H1 (cell line): ENCODE results near the gene GAB3. TPM values are rescaled to one million over a fixed set of nuclear protein-coding genes. Genes with fewer than 3 reads are reported as not detected.

Source experiments
- CHD1 ChIP-seq: IDR thresholded peaks from 2 replicates; pipeline ENCODE4 v1.6.1; 2012; ENCODE audit warnings: low read depth, low read length, improper control_type of control experiment
- KDM1A ChIP-seq: fragments of 200-600, 300-600 bp; sonication (generic); IDR thresholded peaks from 2 replicates; pipeline ENCODE4 v1.7.1; 2016; ENCODE audit warnings: mild to moderate bottlenecking, low read length, borderline replicate concordance
- POLR2AphosphoS5 ChIP-seq: IDR thresholded peaks from 2 replicates; pipeline ENCODE4 v1.6.1; 2011; ENCODE audit warnings: low read depth, low read length
- RBBP5 ChIP-seq: IDR thresholded peaks from 2 replicates; pipeline ENCODE4 v1.7.1; 2012; ENCODE audit warnings: low read depth, mild to moderate bottlenecking, inconsistent platforms, low read length, moderate library complexity, borderline replicate concordance
- RFX5 ChIP-seq: IDR thresholded peaks from 2 replicates; pipeline ENCODE4 v1.6.1; 2011; ENCODE audit warnings: low read depth, low read length, improper control_type of control experiment, borderline replicate concordance
- SAP30 ChIP-seq: fragments of 300-600 bp; sonication (generic); IDR thresholded peaks from 2 replicates; pipeline ENCODE4 v1.7.1; 2012; ENCODE audit warnings: low read length, moderate library complexity, mild to moderate bottlenecking, inconsistent platforms; ENCODE audit not compliant: insufficient read depth, insufficient replicate concordance
- TEAD4 ChIP-seq: IDR thresholded peaks from 2 replicates; pipeline ENCODE4 v1.6.1; 2012; ENCODE audit warnings: low read depth, low read length, inconsistent platforms, mixed read lengths
- USF2 ChIP-seq: IDR thresholded peaks from 2 replicates; pipeline ENCODE4 v1.6.1; 2011; ENCODE audit warnings: low read length, improper control_type of control experiment
- polyA plus RNA-seq, 7 experiments: library from polyadenylated mRNA; depleted of rRNA in 3 of 7; stranded (reverse) in 5 of 7; unstranded in 2 of 7; fragments of >200 nt in 5 of 7; fragments of 200-250 nt in 2 of 7; gene quantifications; 1 replicate in 5 of 7; 2 replicates in 1 of 7; 4 replicates in 1 of 7; pipeline versions ENCODE4 v1.2.1 to v1.2.3, GENCODE V29; 2011 to 2013; ENCODE audit warnings: missing spikeins in 2 of 7, mixed read lengths in 2 of 7
- total RNA-seq: library from RNA; stranded (reverse); fragmentation: NEBNext Ultra II Directional; extraction: Animal tissue kit (Norgen Biotek cat#: 25700); gene quantifications from 2 replicates; pipeline ENCODE4 v1.2.1, GENCODE V29; 2021

GAB3 gene
- total and polyA plus RNA-seq, 2 of the 8 experiments (the other 6 are each of a cell fraction or from before 2014, with no cell fraction given), result 0.48 to 1.2 TPM

GRCh38 chrX:154749856-154750255 is 1.0 kb downstream of the GAB3 start (continued):
- TF ChIP-seq USF2, result no peak
- no peak for TF ChIP-seq POLR2AphosphoS5
- TF ChIP-seq KDM1A, result no peak
- no peak for TF ChIP-seq TEAD4
- TF ChIP-seq RFX5, result no peak
- TF ChIP-seq RBBP5, result no peak
- no peak for TF ChIP-seq SAP30
- TF ChIP-seq CHD1, result no peak
